PFSK-1 (cell line): ENCODE results near the gene KCNJ14.

Experiments
- FOXP2 ChIP-seq: optimal IDR thresholded peaks from 2 replicates; pipeline ENCODE3; 2011; ENCODE audit warnings: borderline replicate concordance, control low read depth, inconsistent platforms; ENCODE audit not compliant: insufficient read depth; ENCODE audit errors: extremely low read length, extremely low read depth
- POLR2AphosphoS5 ChIP-seq: IDR thresholded peaks from 2 replicates; pipeline ENCODE4 v1.6.1; 2012; ENCODE audit warnings: low read depth, mild to moderate bottlenecking, control low read depth, low read length, moderate library complexity
- SIN3A ChIP-seq: IDR thresholded peaks from 2 replicates; pipeline ENCODE4 v1.6.1; 2012; ENCODE audit warnings: mild to moderate bottlenecking, low read length, moderate library complexity, borderline replicate concordance; ENCODE audit not compliant: insufficient read depth
- TAF1 ChIP-seq: IDR thresholded peaks from 2 replicates; pipeline ENCODE4 v1.6.1; 2012; ENCODE audit warnings: low read length, control low read depth, borderline replicate concordance; ENCODE audit not compliant: insufficient read depth

GRCh38 chr19:48512504-48513288, 57.3 kb downstream of the KCNJ14 start:
- TF ChIP-seq POLR2AphosphoS5 (no peak), TAF1 (no peak), SIN3A (no peak), FOXP2 (no peak)
